Natural killer cell (primary cell): Measurements from ENCODE around the gene WDR36. TPM values are rescaled to one million over a fixed set of nuclear protein-coding genes. Genes with fewer than 3 reads are reported as not detected.

ENCODE experiments used
- ATAC-seq, 3 donors: fragments of 150-1000 bp in 2 of 3; fragments of 200-7000 bp in 1 of 3; cut with Tn5 transposase; 1 replicate in 1 of 3; 2 replicates in 2 of 3; pipeline ENCODE4 v1.10.0; 2021; ENCODE audit warnings: mild to moderate bottlenecking in 2 of 3, moderate library complexity in 2 of 3
- DNase-seq, 2 donors: peaks; one replicate each; pipeline versions ENCODE4 v3.0.0 to v3.0.0-alpha.2; 2013 to 2021; ENCODE audit warnings: mixed read lengths in 1 of 2
- H3K27ac ChIP-seq: one replicate; pipeline ENCODE4 v1.5.1; 2013; ENCODE audit warnings: mild to moderate bottlenecking, low read length
- H3K27me3 ChIP-seq: one replicate; pipeline ENCODE4 v1.6.1; 2013; ENCODE audit warnings: low read length; ENCODE audit not compliant: control insufficient read depth, insufficient read depth
- H3K36me3 ChIP-seq: one replicate; pipeline ENCODE4 v1.6.1; 2013; ENCODE audit warnings: low read length; ENCODE audit not compliant: control insufficient read depth, insufficient read depth
- H3K4me1 ChIP-seq: one replicate; pipeline ENCODE4 v1.6.1; 2013; ENCODE audit warnings: low read length; ENCODE audit not compliant: control insufficient read depth, insufficient read depth
- H3K4me3 ChIP-seq: one replicate; pipeline ENCODE4 v1.5.1; 2013; ENCODE audit warnings: low read length
- H3K9me3 ChIP-seq: one replicate; pipeline ENCODE4 v1.6.1; 2013; ENCODE audit warnings: low read length; ENCODE audit not compliant: control insufficient read depth, insufficient read depth
- H3K27ac Mint-ChIP-seq, 2 donors: one replicate each; pipeline ENCODE4 v1.8.0; 2022; ENCODE audit warnings: mild to moderate bottlenecking in 2 of 2, mixed read lengths in 2 of 2, moderate library complexity in 1 of 2
- H3K27me3 Mint-ChIP-seq, 2 donors: one replicate each; pipeline ENCODE4 v1.8.0; 2022; ENCODE audit warnings: low read depth in 2 of 2, mixed read lengths in 2 of 2
- H3K36me3 Mint-ChIP-seq: one replicate; pipeline ENCODE4 v1.8.0; 2022; ENCODE audit warnings: mixed read lengths
- H3K4me1 Mint-ChIP-seq, 2 donors: one replicate each; pipeline ENCODE4 v1.8.0; 2022; ENCODE audit warnings: mixed read lengths in 2 of 2
- H3K4me3 Mint-ChIP-seq: one replicate; pipeline ENCODE4 v1.8.0; 2022; ENCODE audit warnings: mild to moderate bottlenecking, moderate library complexity, mixed read lengths
- H3K9me3 Mint-ChIP-seq, 2 donors: one replicate each; pipeline ENCODE4 v1.8.0; 2022; ENCODE audit warnings: mixed read lengths in 2 of 2
- WGBS: methylation state at CpG from one replicate; pipeline ENCODE4 v1.1.7; 2013; ENCODE audit warnings: missing lambda C conversion rate; ENCODE audit not compliant: insufficient coverage; 5-methylcytosine and 5-hydroxymethylcytosine counted together
- intact Hi-C: fragments of 100-400 bp; cut with micrococcal nuclease; formaldehyde crosslinking; loops from one replicate; pipeline ENCODE4 v1.14.2; 2022
- total RNA-seq, 4 donors: library from RNA; stranded (reverse); fragments of 120-200 nt in 1 of 4; gene quantifications; one replicate each; pipeline versions ENCODE4 v1.2.3 to v1.2.4, GENCODE V29; 2013 to 2022
- TF ChIP-seq, protein P1 (sequence below): fragments of 200-600 bp; IDR thresholded peaks from one replicate; pipeline ENCODE4 v1.8.0; 2022; ENCODE audit warnings: antibody characterized with exemption

The WDR36 gene
- total RNA-seq, 3 donors from 2014 or later (not counting 1 experiment from before 2014, with no cell fraction given) = 23.0 to 24.8 (median 23.9) TPM

DNA sequence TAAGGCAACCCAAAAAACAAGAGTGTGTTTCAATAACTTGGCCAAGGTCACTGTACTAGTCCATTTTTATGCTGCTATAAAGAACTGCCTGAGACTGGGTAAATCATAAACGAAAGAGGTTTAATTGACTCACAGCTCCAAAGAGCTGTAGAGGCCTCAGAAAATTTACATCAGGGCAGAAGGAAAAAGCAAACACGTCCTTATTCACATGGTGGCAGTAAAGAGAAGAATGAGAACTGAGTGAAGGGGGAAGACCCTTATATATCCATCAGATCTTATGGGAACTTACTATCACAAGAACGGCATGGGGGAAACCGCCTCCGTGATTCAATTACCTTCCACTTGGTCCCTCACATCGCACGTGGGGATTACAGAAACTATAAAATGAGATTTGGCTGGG is 67.7 kb downstream of the WDR36 start:
- DNase-seq = no peak
- H3K9me3 ChIP-seq = no peaks in the 10 kb centered on the region
- H3K27ac Mint-ChIP-seq = no peak overlapping the region
- no peaks in the 10 kb centered on the region for H3K36me3 Mint-ChIP-seq
- H3K36me3 ChIP-seq = no peaks in the 10 kb centered on the region
- no peak for ATAC-seq
- no peaks in the 10 kb centered on the region for H3K4me1 Mint-ChIP-seq
- H3K4me3 Mint-ChIP-seq = no peak overlapping the region
- intact Hi-C loops = loop anchor here (5.0 to 10.0 kb wide), 2 partner anchors 115 to 392 kb away; no protein-coding TSS in a partner anchor
- H3K27ac ChIP-seq = no peak overlapping the region
- H3K27me3 Mint-ChIP-seq = no peaks in the 10 kb centered on the region
- H3K4me1 ChIP-seq = no peaks in the 10 kb centered on the region
- TF ChIP-seq, protein P1, sequence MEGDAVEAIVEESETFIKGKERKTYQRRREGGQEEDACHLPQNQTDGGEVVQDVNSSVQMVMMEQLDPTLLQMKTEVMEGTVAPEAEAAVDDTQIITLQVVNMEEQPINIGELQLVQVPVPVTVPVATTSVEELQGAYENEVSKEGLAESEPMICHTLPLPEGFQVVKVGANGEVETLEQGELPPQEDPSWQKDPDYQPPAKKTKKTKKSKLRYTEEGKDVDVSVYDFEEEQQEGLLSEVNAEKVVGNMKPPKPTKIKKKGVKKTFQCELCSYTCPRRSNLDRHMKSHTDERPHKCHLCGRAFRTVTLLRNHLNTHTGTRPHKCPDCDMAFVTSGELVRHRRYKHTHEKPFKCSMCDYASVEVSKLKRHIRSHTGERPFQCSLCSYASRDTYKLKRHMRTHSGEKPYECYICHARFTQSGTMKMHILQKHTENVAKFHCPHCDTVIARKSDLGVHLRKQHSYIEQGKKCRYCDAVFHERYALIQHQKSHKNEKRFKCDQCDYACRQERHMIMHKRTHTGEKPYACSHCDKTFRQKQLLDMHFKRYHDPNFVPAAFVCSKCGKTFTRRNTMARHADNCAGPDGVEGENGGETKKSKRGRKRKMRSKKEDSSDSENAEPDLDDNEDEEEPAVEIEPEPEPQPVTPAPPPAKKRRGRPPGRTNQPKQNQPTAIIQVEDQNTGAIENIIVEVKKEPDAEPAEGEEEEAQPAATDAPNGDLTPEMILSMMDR = no peak
- WGBS = 68% methylated on average over 6 of the region's 7 CpGs
- H3K27me3 ChIP-seq = no peaks in the 10 kb centered on the region
- no peaks in the 10 kb centered on the region for H3K9me3 Mint-ChIP-seq
- no peak overlapping the region for H3K4me3 ChIP-seq

DNA sequence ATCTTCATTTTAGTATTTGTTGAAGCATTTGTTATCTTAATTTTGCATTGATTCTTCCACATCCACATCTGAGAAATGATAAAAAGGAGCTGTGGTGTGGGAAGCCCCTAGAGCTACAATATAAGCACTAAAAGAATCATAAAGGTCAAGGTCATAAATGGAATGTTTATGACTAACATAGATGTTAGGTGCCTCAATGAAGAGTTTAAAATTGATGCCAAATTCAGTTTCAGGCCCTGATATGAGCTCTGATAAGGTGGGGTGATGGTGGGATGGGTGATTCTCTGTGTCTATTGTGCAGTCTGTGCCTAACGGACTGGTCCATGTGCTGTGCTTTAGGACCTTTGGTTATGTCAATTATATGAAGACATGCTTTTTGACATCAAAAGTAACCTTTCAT is 70.9 kb downstream of the WDR36 start:
- H3K9me3 ChIP-seq = no peaks in the 10 kb centered on the region
- H3K27me3 Mint-ChIP-seq = no peaks in the 10 kb centered on the region
- no peaks in the 10 kb centered on the region for H3K4me1 ChIP-seq
- H3K4me3 ChIP-seq = no peak overlapping the region
- no peak overlapping the region for H3K27ac Mint-ChIP-seq
- H3K36me3 Mint-ChIP-seq = no peaks in the 10 kb centered on the region
- no peak overlapping the region for H3K27ac ChIP-seq
- no peaks in the 10 kb centered on the region for H3K36me3 ChIP-seq
- no peaks in the 10 kb centered on the region for H3K27me3 ChIP-seq
- WGBS = 75% methylated on average over 1 of the region's 1 CpG
- H3K4me1 Mint-ChIP-seq = no peaks in the 10 kb centered on the region
- intact Hi-C loops = no loop called here
- no peak for DNase-seq
- TF ChIP-seq, protein P1 = no peak
- no peak overlapping the region for H3K4me3 Mint-ChIP-seq
- H3K9me3 Mint-ChIP-seq = no peaks in the 10 kb centered on the region
- no peak for ATAC-seq

DNA sequence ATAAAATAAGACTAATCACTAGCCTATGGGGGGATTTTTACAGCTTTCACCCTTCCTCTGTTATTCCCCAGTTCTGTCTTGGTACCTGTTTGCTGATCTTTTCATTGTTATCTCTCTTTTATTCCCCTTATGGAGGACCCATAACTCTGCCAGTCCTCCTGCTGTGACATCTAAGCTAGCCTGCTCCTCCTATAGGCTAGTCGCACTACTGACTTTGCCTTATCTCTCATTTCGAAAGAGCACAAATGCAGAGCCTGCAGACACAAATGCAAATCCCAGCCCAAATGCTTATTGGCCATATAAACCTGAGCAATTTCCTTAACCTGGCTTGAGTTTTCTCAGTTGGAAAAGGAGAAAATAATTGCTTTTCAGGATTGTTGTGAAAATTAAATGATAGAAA is 72.9 kb downstream of the WDR36 start:
- WGBS = 66% methylated on average over 2 of the region's 2 CpGs
- H3K4me1 ChIP-seq = no peaks in the 10 kb centered on the region
- Mint-ChIP-seq H3K36me3 (no peaks in the 10 kb centered on the region), H3K27ac (no peak overlapping the region), H3K9me3 (no peaks in the 10 kb centered on the region), H3K27me3 (peaks cover 0 to 4% of the 10 kb centered on the region in 2 donors), H3K4me1 (no peaks in the 10 kb centered on the region), H3K4me3 (no peak overlapping the region)
- no peaks in the 10 kb centered on the region for H3K27me3 ChIP-seq
- H3K4me3 ChIP-seq = no peak overlapping the region
- TF ChIP-seq, protein P1 = no peak
- intact Hi-C loops = no loop called here
- H3K9me3 ChIP-seq = no peaks in the 10 kb centered on the region
- H3K27ac ChIP-seq = no peak overlapping the region
- no peak for ATAC-seq
- H3K36me3 ChIP-seq = no peaks in the 10 kb centered on the region
- no peak for DNase-seq

DNA sequence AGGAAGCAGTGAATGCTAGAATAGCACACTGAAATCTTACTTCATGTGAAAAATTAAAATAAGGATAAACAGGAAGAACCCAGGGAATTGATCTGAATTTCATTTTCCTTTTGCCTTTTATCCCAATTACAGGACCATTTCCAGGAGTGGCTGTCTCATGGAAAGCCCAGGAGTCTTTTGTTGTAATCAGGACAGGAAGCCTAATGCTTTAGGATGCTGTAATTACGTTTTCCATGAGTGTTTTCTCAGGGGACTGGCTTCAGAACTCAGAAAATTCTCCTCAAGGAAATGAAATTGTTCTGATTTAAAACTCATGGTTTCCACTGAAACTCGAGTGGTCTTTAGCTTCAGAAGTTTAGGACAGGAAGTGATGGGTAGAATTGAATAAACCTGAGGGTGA is 75.4 kb downstream of the WDR36 start:
- Mint-ChIP-seq H3K27ac (no peak overlapping the region), H3K4me3 (no peak overlapping the region), H3K27me3 (peaks cover 0 to 4% of the 10 kb centered on the region in 2 donors), H3K4me1 (no peaks in the 10 kb centered on the region), H3K36me3 (no peaks in the 10 kb centered on the region), H3K9me3 (no peaks in the 10 kb centered on the region)
- no peak for DNase-seq
- H3K9me3 ChIP-seq = no peaks in the 10 kb centered on the region
- ATAC-seq = no peak
- no peak overlapping the region for H3K27ac ChIP-seq
- H3K27me3 ChIP-seq = no peaks in the 10 kb centered on the region
- intact Hi-C loops = no loop called here
- no peaks in the 10 kb centered on the region for H3K36me3 ChIP-seq
- H3K4me1 ChIP-seq = no peaks in the 10 kb centered on the region
- TF ChIP-seq, protein P1 = no peak
- 63% methylated on average over 2 of the region's 2 CpGs for WGBS
- H3K4me3 ChIP-seq = no peak overlapping the region
